Stimulated activated CD4-positive, alpha-beta T cell treated with anti-CD3 and anti-CD28 coated beads, Interleukin-12 subunit alpha, Interleukin-12 subunit beta, amount 100 ng/mL, for 24 hours (primary cell): Measurements from ENCODE around the gene TNKS1BP1.
A peak's percentile ranks its signal among the peaks of the same experiment; 100 is the strongest.
"Not testable (repeated sequence)": the region's sequence is repeated elsewhere in the genome, so short reads cannot be mapped to it uniquely, and the experiment has no call there.

ENCODE experiments used
- DNase-seq, 2 experiments: peaks; one replicate each; pipeline ENCODE4 v3.0.0-alpha.2; 2020; ENCODE audit warnings: low read depth in 2 of 2

Gene TNKS1BP1

GRCh38 chr11:57354699-57355098 lies 29.9 kb upstream of the TNKS1BP1 start:
- no peak for DNase-seq

- DNase-seq = no peak
These were observed 29.1 kb upstream of the TNKS1BP1 start for GRCh38 chr11:57353852-57354251.

- DNase-seq = no peak
These were observed 28.7 kb upstream of the TNKS1BP1 start for GRCh38 chr11:57353446-57353845.

GRCh38 chr11:57353036-57353435 lies 28.3 kb upstream of the TNKS1BP1 start:
- DNase-seq = no peak

GRCh38 chr11:57349491-57350274 lies 24.9 kb upstream of the TNKS1BP1 start:
- peak; percentile 26 to 57 for DNase-seq

- no peak for DNase-seq
These were observed 24.0 kb upstream of the TNKS1BP1 start for GRCh38 chr11:57348636-57349313.

- no peak for DNase-seq
These were observed 23.3 kb upstream of the TNKS1BP1 start for GRCh38 chr11:57348052-57348451.

GRCh38 chr11:57347336-57347735 lies 22.6 kb upstream of the TNKS1BP1 start:
- no peak for DNase-seq

- peak; percentile 43 to 66 for DNase-seq
These were observed 20.9 kb upstream of the TNKS1BP1 start for GRCh38 chr11:57345555-57346211.

GRCh38 chr11:57344826-57345225 lies 20.1 kb upstream of the TNKS1BP1 start:
- DNase-seq = no peak

- DNase-seq = no peak
These were observed 19.1 kb upstream of the TNKS1BP1 start for GRCh38 chr11:57343825-57344224.

GRCh38 chr11:57342702-57343101 lies 17.9 kb upstream of the TNKS1BP1 start:
- no peak for DNase-seq

- no peak for DNase-seq
These were observed 16.6 kb upstream of the TNKS1BP1 start for GRCh38 chr11:57341250-57341808.

- no peak for DNase-seq
These were observed 15.4 kb upstream of the TNKS1BP1 start for GRCh38 chr11:57340039-57340615.

GRCh38 chr11:57339328-57339727 lies 14.6 kb upstream of the TNKS1BP1 start:
- no peak for DNase-seq

GRCh38 chr11:57338142-57338541 lies 13.4 kb upstream of the TNKS1BP1 start, which contains the start of gene P2RX3:
TSS of gene P2RX3 (plus strand) at chr11:57338352. CDS start at chr11:57338551, 199 bp downstream.
- DNase-seq = no peak

- DNase-seq = not testable (repeated sequence)
These were observed 12.1 kb upstream of the TNKS1BP1 start for GRCh38 chr11:57336856-57337255.

- DNase-seq = no peak
These were observed 11.4 kb upstream of the TNKS1BP1 start for GRCh38 chr11:57336111-57336666.

GRCh38 chr11:57335343-57336110 lies 10.8 kb upstream of the TNKS1BP1 start, which contains the start of gene SSRP1:
TSS of gene SSRP1 (minus strand) at chr11:57335892. CDS start at chr11:57335121, 771 bp downstream.
- DNase-seq = peak; percentile 77 to 84

- DNase-seq = no peak
These were observed 10.2 kb upstream of the TNKS1BP1 start for GRCh38 chr11:57335023-57335342.
